Endothelial cell of umbilical vein (primary cell): Measurements from ENCODE around the gene LRRC27. TPM values are rescaled to one million over a fixed set of nuclear protein-coding genes. Genes with fewer than 3 reads are reported as not detected.

ENCODE experiments used
- BruUV-seq: library from RNA; stranded (reverse); fragments of 400-500 nt; replicated peaks from 2 replicates; lab custom pipeline; 2021; lab: Mats Ljungman, UMichigan
- CTCF ChIA-PET: fragments of 300-600, 350-600 bp; sonication (Branson Sonifier 250); formaldehyde crosslinking; loops from one replicate; lab custom pipeline; 2021; ENCODE audit warnings: antibody characterized with exemption, inconsistent platforms; lab: Charles Lee
- POLR2A ChIA-PET: fragments of 300-600, 350-600 bp; sonication (Branson Sonifier 250); formaldehyde crosslinking; loops from one replicate; lab custom pipeline; 2021; ENCODE audit warnings: antibody characterized with exemption, inconsistent platforms; lab: Charles Lee
- DNase-seq: peaks from one replicate; pipeline ENCODE4 v3.0.0-alpha.2; 2011; ENCODE audit warnings: low read depth, low spot score
- FAIRE-seq: peaks from 2 replicates; lab custom pipeline; 2011; peaks lifted over from hg19 to GRCh38; lab: Jason Lieb, UNC
- H2AFZ ChIP-seq: 2 replicates; pipeline ENCODE4 v1.6.0; 2012; ENCODE audit warnings: low read depth, low read length, control low read depth, inconsistent platforms
- H3K27ac ChIP-seq: 2 replicates; pipeline ENCODE4 v1.5.1; 2011; ENCODE audit warnings: low read depth, mild to moderate bottlenecking, control low read depth, low read length, moderate library complexity; ENCODE audit not compliant: insufficient read depth
- H3K27me3 ChIP-seq, 2 experiments: 2 replicates each; pipeline versions ENCODE4 v1.6.0 to v1.6.1; 2011; ENCODE audit warnings: low read length in 2 of 2, mixed read lengths in 1 of 2; ENCODE audit not compliant: control insufficient read depth in 2 of 2, insufficient read depth in 2 of 2
- H3K36me3 ChIP-seq, 2 experiments: 2 replicates in 1 of 2; 3 replicates in 1 of 2; pipeline ENCODE4 v1.5.1; 2011; ENCODE audit warnings: low read length in 2 of 2, mild to moderate bottlenecking in 1 of 2, moderate library complexity in 1 of 2; ENCODE audit not compliant: control insufficient read depth in 2 of 2, insufficient read depth in 2 of 2; ENCODE audit errors: extremely low read depth in 1 of 2
- H3K4me1 ChIP-seq: 3 replicates; pipeline ENCODE4 v1.5.1; 2011; ENCODE audit warnings: mild to moderate bottlenecking, low read length; ENCODE audit not compliant: control insufficient read depth, insufficient read depth; ENCODE audit errors: extremely low read depth
- H3K4me2 ChIP-seq: 2 replicates; pipeline ENCODE4 v1.6.1; 2011; ENCODE audit warnings: low read length, control low read depth, mixed read lengths; ENCODE audit not compliant: insufficient read depth
- H3K4me3 ChIP-seq, 3 experiments: fragments of 200-600 bp in 1 of 3; sonication (generic), shearing (Covaris generic) in 1 of 3; replicated peaks in 1 of 3; 2 replicates each; pipeline ENCODE4 v1.5.1; 2011 to 2016; ENCODE audit warnings: control low read depth in 3 of 3, low read length in 3 of 3, mild to moderate bottlenecking in 2 of 3, inconsistent platforms in 1 of 3, low read depth in 1 of 3, moderate library complexity in 1 of 3; ENCODE audit not compliant: insufficient read depth in 1 of 3
- H3K79me2 ChIP-seq: 2 replicates; pipeline ENCODE4 v1.6.0; 2012; ENCODE audit warnings: low read length, inconsistent platforms; ENCODE audit not compliant: control insufficient read depth, insufficient read depth
- H3K9ac ChIP-seq: replicated peaks from 2 replicates; pipeline ENCODE3; 2011; ENCODE audit warnings: low read length, control low read depth; ENCODE audit not compliant: insufficient read depth; ENCODE audit errors: extremely low read depth
- H3K9me1 ChIP-seq: replicated peaks from 3 replicates; pipeline ENCODE4 v1.6.0; 2011; ENCODE audit warnings: mild to moderate bottlenecking, low read length; ENCODE audit not compliant: control insufficient read depth, insufficient read depth; ENCODE audit errors: extremely low read depth
- H3K9me3 ChIP-seq: replicated peaks from 2 replicates; pipeline ENCODE4 v1.5.1; 2012; ENCODE audit warnings: low read length, inconsistent platforms; ENCODE audit not compliant: control insufficient read depth, insufficient read depth
- H4K20me1 ChIP-seq: replicated peaks from 2 replicates; pipeline ENCODE3; 2011; ENCODE audit warnings: mild to moderate bottlenecking, low read length; ENCODE audit not compliant: control insufficient read depth, insufficient read depth; ENCODE audit errors: extremely low read depth
- EZH2 ChIP-seq: IDR thresholded peaks from 2 replicates; pipeline ENCODE4 v1.6.1; 2012; ENCODE audit warnings: borderline replicate concordance, low read depth, mild to moderate bottlenecking, moderate library complexity, low read length, inconsistent platforms; ENCODE audit not compliant: severe bottlenecking
- FOS ChIP-seq: IDR thresholded peaks from 2 replicates; pipeline ENCODE4 v1.6.1; 2011; ENCODE audit warnings: mild to moderate bottlenecking, low read length, moderate library complexity, borderline replicate concordance; ENCODE audit not compliant: insufficient read depth
- GATA2 ChIP-seq: IDR thresholded peaks from 2 replicates; pipeline ENCODE4 v1.7.0; 2011; ENCODE audit warnings: low read depth, mild to moderate bottlenecking, moderate library complexity, mixed read lengths, low read length; ENCODE audit not compliant: insufficient read length, insufficient read depth
- JUN ChIP-seq: IDR thresholded peaks from 2 replicates; pipeline ENCODE4 v1.6.1; 2011; ENCODE audit warnings: borderline replicate concordance, low read depth; ENCODE audit not compliant: insufficient read length, insufficient read depth
- MYC ChIP-seq: IDR thresholded peaks from one replicate; pipeline ENCODE4 v1.6.1; 2011; ENCODE audit warnings: mild to moderate bottlenecking, low read depth, low read length
- POLR2A ChIP-seq: IDR thresholded peaks from 2 replicates; pipeline ENCODE4 v1.6.1; 2012; ENCODE audit warnings: low read depth, mild to moderate bottlenecking, control low read depth, low read length
- POLR2AphosphoS5 ChIP-seq: IDR thresholded peaks from 2 replicates; pipeline ENCODE4 v1.6.1; 2012; ENCODE audit warnings: low read depth, mild to moderate bottlenecking, control low read depth, low read length, moderate library complexity; ENCODE audit not compliant: insufficient read depth
- dilution Hi-C: fragments of 300-500 bp; cut with MboI; formaldehyde crosslinking; loops from one replicate; pipeline ENCODE4 v1.15.0; 2019; ENCODE audit warnings: low sequenced_read_pairs; ENCODE audit not compliant: extremely low pct_ligation_motif_present
- intact Hi-C: fragments of 100-400 bp; cut with micrococcal nuclease; formaldehyde crosslinking; loops from one replicate; pipeline ENCODE4 v1.10.0; 2022
- polyA plus RNA-seq, 4 experiments: library from polyadenylated mRNA; depleted of rRNA in 3 of 4; stranded (reverse) in 3 of 4; unstranded in 1 of 4; fragments of >200 nt; gene quantifications; 2 replicates each; pipeline versions ENCODE4 v1.2.1 to v1.2.3, GENCODE V29; 2011 to 2012; ENCODE audit warnings: missing spikeins in 1 of 4
- total RNA-seq: library from RNA; stranded (reverse); gene quantifications from 2 replicates; pipeline ENCODE4 v1.2.3, GENCODE V29; 2021
- TF ChIP-seq, protein P1 (sequence below): IDR thresholded peaks from 2 replicates; pipeline ENCODE4 v1.6.1; 2011; ENCODE audit not compliant: insufficient read depth, insufficient read length
- TF ChIP-seq, protein P2 (sequence below), 2 donors: IDR thresholded peaks; 1 replicate in 1 of 2; 2 replicates in 1 of 2; pipeline ENCODE4 v1.5.1; 2011; ENCODE audit warnings: low read length in 2 of 2, mild to moderate bottlenecking in 2 of 2, moderate library complexity in 2 of 2, control low read depth in 1 of 2, inconsistent platforms in 1 of 2, low read depth in 1 of 2; ENCODE audit not compliant: insufficient read depth in 1 of 2; ENCODE audit errors: extremely low read depth in 1 of 2

Gene LRRC27
- total and polyA plus RNA-seq, 2 donors (not counting 3 experiments of a cell fraction or from before 2014, with no cell fraction given), result 8.3 to 13.6 TPM

DNA sequence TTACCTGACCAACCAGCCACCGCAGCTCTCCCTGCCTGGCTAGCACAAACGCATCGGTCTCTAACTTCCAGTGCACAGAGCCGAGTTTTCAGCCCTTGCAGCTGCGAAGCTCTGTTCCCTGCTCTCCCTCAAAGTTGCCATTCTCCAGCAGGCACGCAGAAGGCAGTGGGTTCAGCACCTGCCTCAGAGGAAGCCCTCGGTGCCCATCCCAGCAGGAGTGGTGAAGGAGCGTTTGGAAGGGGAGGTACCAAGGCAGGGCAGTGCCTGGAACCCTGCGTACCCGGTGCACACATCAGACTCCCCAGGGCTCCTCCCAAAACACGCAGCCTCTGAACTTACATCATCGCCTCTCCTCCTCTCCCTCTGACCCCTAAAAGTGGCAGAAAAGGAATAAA lies 22.5 kb upstream of the LRRC27 start:
- Histone ChIP-seq H3K9ac (no peak overlapping the region), H3K79me2 (no peaks in the 10 kb centered on the region), H2AFZ (no peak overlapping the region), H4K20me1 (no peaks in the 10 kb centered on the region), H3K27ac (no peak overlapping the region), H3K9me1 (no peaks in the 10 kb centered on the region), H3K9me3 (no peaks in the 10 kb centered on the region), H3K4me2 (no peak overlapping the region), H3K36me3 (no peaks in the 10 kb centered on the region), H3K4me3 (no peak overlapping the region), H3K4me1 (no peaks in the 10 kb centered on the region), H3K27me3 (peaks cover 9 to 11% of the 10 kb centered on the region in 2 experiments)
- intact Hi-C loops (no loop called here), dilution Hi-C loops (no loop called here)
- TF ChIP-seq, protein P1, sequence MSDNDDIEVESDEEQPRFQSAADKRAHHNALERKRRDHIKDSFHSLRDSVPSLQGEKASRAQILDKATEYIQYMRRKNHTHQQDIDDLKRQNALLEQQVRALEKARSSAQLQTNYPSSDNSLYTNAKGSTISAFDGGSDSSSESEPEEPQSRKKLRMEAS, result no peak
- TF ChIP-seq FOS (no peak), EZH2 (no peak), POLR2AphosphoS5 (no peak), MYC (no peak), POLR2A (no peak), GATA2 (no peak), JUN (no peak)
- TF ChIP-seq, protein P2, sequence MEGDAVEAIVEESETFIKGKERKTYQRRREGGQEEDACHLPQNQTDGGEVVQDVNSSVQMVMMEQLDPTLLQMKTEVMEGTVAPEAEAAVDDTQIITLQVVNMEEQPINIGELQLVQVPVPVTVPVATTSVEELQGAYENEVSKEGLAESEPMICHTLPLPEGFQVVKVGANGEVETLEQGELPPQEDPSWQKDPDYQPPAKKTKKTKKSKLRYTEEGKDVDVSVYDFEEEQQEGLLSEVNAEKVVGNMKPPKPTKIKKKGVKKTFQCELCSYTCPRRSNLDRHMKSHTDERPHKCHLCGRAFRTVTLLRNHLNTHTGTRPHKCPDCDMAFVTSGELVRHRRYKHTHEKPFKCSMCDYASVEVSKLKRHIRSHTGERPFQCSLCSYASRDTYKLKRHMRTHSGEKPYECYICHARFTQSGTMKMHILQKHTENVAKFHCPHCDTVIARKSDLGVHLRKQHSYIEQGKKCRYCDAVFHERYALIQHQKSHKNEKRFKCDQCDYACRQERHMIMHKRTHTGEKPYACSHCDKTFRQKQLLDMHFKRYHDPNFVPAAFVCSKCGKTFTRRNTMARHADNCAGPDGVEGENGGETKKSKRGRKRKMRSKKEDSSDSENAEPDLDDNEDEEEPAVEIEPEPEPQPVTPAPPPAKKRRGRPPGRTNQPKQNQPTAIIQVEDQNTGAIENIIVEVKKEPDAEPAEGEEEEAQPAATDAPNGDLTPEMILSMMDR (IDR thresholded peaks at IDR 0.05; ENCODE audit: extremely low read depth in 1 of 2, insufficient read depth in 1 of 2, low read depth in 1 of 2, low read length in 2 of 2), result no peak
- DNase-seq (no peak), FAIRE-seq (no peak)
- ChIA-PET POLR2A (no interaction called here), CTCF (no interaction called here)
- BruUV-seq, result no TSS peak
